Right atrium auricular region (tissue), 2 donors: ENCODE measurements around the gene HNRNPUL2. TPM values are rescaled to one million over a fixed set of nuclear protein-coding genes. Genes with fewer than 3 reads are reported as not detected.
"Not testable (repeated sequence)": the region's sequence is repeated elsewhere in the genome, so short reads cannot be mapped to it uniquely, and the experiment has no call there.

ENCODE experiments used
- DNase-seq: peaks from one replicate; pipeline ENCODE4 v3.0.0-alpha.2; 2019; ENCODE audit warnings: low spot score
- H3K27ac ChIP-seq, 2 donors: fragments of 200-600 bp; sonication (generic); 1 replicate in 1 of 2; 2 replicates in 1 of 2; pipeline ENCODE4 v1.5.1; 2016 to 2019
- H3K27me3 ChIP-seq, 2 donors: fragments of 200-600 bp; sonication (generic); one replicate each; pipeline versions ENCODE4 v1.5.1 to v1.6.0; 2017 to 2019
- H3K36me3 ChIP-seq: fragments of 200-600 bp; sonication (generic); one replicate; pipeline ENCODE4 v1.5.1; 2016
- H3K4me1 ChIP-seq, 2 donors: fragments of 200-600 bp; sonication (generic); one replicate each; pipeline versions ENCODE4 v1.5.1 to v1.6.0; 2017 to 2019
- H3K4me3 ChIP-seq, 2 donors: fragments of 200-600 bp; sonication (generic); 1 replicate in 1 of 2; 2 replicates in 1 of 2; pipeline ENCODE4 v1.5.1; 2017 to 2019; ENCODE audit warnings: mild to moderate bottlenecking in 1 of 2, moderate library complexity in 1 of 2
- H3K9me3 ChIP-seq, 2 donors: fragments of 200-600 bp; sonication (generic); one replicate each; pipeline ENCODE4 v1.5.1; 2019
- CTCF ChIP-seq, 2 donors: fragments of 200-600 bp; sonication (generic); IDR thresholded peaks; one replicate each; pipeline ENCODE4 v1.5.1; 2019; ENCODE audit warnings: antibody characterized with exemption in 2 of 2
- total RNA-seq, 2 donors: library from RNA; depleted of rRNA; stranded (reverse); fragments of >200 nt; gene quantifications; one replicate each; pipeline ENCODE4 v1.1.0, GENCODE V29; 2016

The HNRNPUL2 gene
- total RNA-seq, 2 donors from 2014 or later = 12.2 to 15.6 TPM

- H3K4me3 ChIP-seq = no peak overlapping the region
- H3K27me3 ChIP-seq = no peaks in the 10 kb centered on the region
- no peaks in the 10 kb centered on the region for H3K9me3 ChIP-seq
- no peak for DNase-seq
- no peak for TF ChIP-seq CTCF (IDR thresholded peaks at IDR 0.05)
- H3K27ac ChIP-seq = no peak overlapping the region
- peaks cover 3% of the 10 kb centered on the region for H3K36me3 ChIP-seq
- H3K4me1 ChIP-seq = peaks cover 0 to 12% of the 10 kb centered on the region in 2 donors
Observed at GRCh38 chr11:62747475-62748160, 20.4 kb upstream of the HNRNPUL2 start.

- DNase-seq = no peak
- H3K27me3 ChIP-seq = no peaks in the 10 kb centered on the region
- no peak overlapping the region for H3K4me3 ChIP-seq
- no peaks in the 10 kb centered on the region for H3K9me3 ChIP-seq
- no peak for TF ChIP-seq CTCF (IDR thresholded peaks at IDR 0.05)
- H3K27ac ChIP-seq = no peak overlapping the region
- H3K36me3 ChIP-seq = peaks cover 61% of the 10 kb centered on the region
- H3K4me1 ChIP-seq = no peaks in the 10 kb centered on the region
Observed at GRCh38 chr11:62737196-62737595, 9.9 kb upstream of the HNRNPUL2 start.

- no peak overlapping the region for H3K27ac ChIP-seq
- H3K36me3 ChIP-seq = peaks cover 47% of the 10 kb centered on the region
Observed at GRCh38 chr11:62732830-62733229, 5.6 kb upstream of the HNRNPUL2 start.

GRCh38 chr11:62730076-62730475 is 2.8 kb upstream of the HNRNPUL2 start:
- Histone ChIP-seq H3K4me1 (peaks cover 0 to 38% of the 10 kb centered on the region in 2 donors), H3K4me3 (peak overlapping the region in 1 of 2 donors; percentile 82), H3K36me3 (peaks cover 27% of the 10 kb centered on the region)
- H3K27ac ChIP-seq, H3K9me3 ChIP-seq, DNase-seq, H3K27me3 ChIP-seq: not testable (repeated sequence)

More at GRCh38 chr11:62732830-62733229, 5.6 kb upstream of the HNRNPUL2 start:
- DNase-seq = no peak
- Histone ChIP-seq H3K4me3 (no peak overlapping the region), H3K4me1 (peaks cover 0 to 28% of the 10 kb centered on the region in 2 donors), H3K27me3 (no peaks in the 10 kb centered on the region), H3K9me3 (no peaks in the 10 kb centered on the region)
- no peak for TF ChIP-seq CTCF (IDR thresholded peaks at IDR 0.05)

DNA sequence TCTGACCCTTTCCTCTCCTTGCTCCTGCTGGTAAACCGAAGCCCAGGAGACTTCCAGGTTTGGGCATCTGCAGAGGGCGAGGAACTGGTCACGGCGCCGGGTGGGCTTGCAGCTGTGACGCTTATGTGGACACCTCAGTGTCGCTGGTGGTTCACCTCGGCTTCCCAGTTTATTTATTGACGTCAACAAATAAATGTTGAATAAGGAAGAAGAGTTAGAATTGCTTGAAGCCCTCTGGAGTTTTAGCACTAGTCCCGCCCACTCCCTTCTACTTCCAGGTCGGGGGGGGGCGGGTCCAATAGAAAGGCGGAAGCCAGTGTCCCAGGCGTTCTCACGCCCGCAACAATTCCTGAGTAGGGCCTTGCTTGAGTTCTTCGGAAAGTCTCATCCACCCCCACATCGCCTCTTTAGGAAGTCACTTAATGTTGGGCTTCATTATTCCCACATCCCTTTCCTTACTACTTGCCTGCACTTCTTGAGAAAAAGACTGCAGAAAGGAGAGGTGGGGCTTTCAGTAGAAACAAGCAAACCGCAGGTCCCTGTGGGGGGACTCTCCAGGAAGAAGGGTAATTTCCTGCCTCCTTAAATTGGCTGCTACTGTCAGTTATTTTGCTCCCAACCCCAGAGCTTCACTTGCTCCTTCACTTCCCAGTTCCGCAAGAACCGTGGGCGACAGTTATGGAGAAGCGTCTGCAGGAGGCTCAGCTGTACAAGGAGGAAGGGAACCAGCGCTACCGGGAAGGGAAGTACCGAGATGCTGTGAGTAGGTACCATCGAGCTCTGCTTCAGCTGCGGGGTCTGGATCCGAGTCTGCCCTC is 1.1 kb upstream of the HNRNPUL2 start, which contains the start of gene TTC9C:
TTC9C (plus strand) TSS at position 316 of the 818 bp plus-strand sequence; CDS start at position 679, 363 bp downstream.
- Histone ChIP-seq H3K27me3 (no peaks in the 10 kb centered on the region), H3K27ac (peak within 1 kb of the TSS; percentile 94 to 98), H3K4me3 (peak within 1 kb of the TSS; percentile 76 to 82), H3K9me3 (no peaks in the 10 kb centered on the region), H3K36me3 (peaks cover 18% of the 10 kb centered on the region), H3K4me1 (peaks cover 0 to 54% of the 10 kb centered on the region in 2 donors)
- TF ChIP-seq CTCF (IDR thresholded peaks at IDR 0.05) = no peak
- DNase-seq = peak; percentile 93

DNA sequence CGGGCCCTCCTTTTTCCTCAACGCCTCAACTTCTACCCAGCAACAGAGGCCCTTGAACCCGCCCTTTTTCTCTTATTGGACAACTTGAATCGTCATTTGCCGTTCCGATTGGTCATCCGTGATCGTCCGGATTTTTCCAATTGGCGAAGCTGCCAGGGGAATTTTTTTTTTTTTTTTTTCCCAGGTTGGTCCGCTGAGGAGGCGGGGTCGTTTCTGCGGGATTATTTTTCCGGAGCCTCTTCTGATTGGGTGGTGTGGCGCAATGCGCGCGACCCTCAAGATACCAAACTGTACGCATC is 564 bp upstream of the HNRNPUL2 start:
- no peaks in the 10 kb centered on the region for H3K9me3 ChIP-seq
- DNase-seq = peak; percentile 90
- no peak for TF ChIP-seq CTCF (IDR thresholded peaks at IDR 0.05)
- peaks cover 18% of the 10 kb centered on the region for H3K36me3 ChIP-seq
- no peaks in the 10 kb centered on the region for H3K27me3 ChIP-seq
- H3K4me3 ChIP-seq = peak overlapping the region; percentile 76 to 82
- peaks cover 0 to 54% of the 10 kb centered on the region in 2 donors for H3K4me1 ChIP-seq
- peak overlapping the region; percentile 94 to 98 for H3K27ac ChIP-seq
